DND-41 (cell line): ENCODE results near the gene PRKCA.

ENCODE experiments used
- ATAC-seq: fragments of 200-7000 bp; cut with Tn5 transposase; 3 replicates; pipeline ENCODE4 v1.9.1; 2021; ENCODE audit warnings: low read depth; ENCODE audit not compliant: insufficient read depth
- DNase-seq: peaks from one replicate; pipeline ENCODE4 v3.0.0-alpha.2; 2020
- H2AFZ ChIP-seq: 2 replicates; pipeline ENCODE4 v1.6.0; 2012; ENCODE audit warnings: low read depth, low read length
- H3K27ac ChIP-seq: 2 replicates; pipeline ENCODE4 v1.5.1; 2012; ENCODE audit warnings: low read length, inconsistent platforms
- H3K27me3 ChIP-seq: fragments of 200-600 bp; sonication (generic); 2 replicates; pipeline ENCODE4 v1.6.0; 2012; ENCODE audit warnings: low read length, mild to moderate bottlenecking, inconsistent platforms; ENCODE audit not compliant: insufficient read depth, poor library complexity
- H3K36me3 ChIP-seq: 2 replicates; pipeline ENCODE4 v1.5.1; 2012; ENCODE audit warnings: low read length, inconsistent platforms; ENCODE audit not compliant: insufficient read depth
- H3K4me1 ChIP-seq: 2 replicates; pipeline ENCODE4 v1.5.1; 2012; ENCODE audit warnings: mild to moderate bottlenecking, low read length; ENCODE audit not compliant: insufficient read depth
- H3K4me2 ChIP-seq: 2 replicates; pipeline ENCODE4 v1.6.0; 2012; ENCODE audit warnings: mild to moderate bottlenecking, moderate library complexity, low read length, inconsistent platforms; ENCODE audit not compliant: insufficient read depth
- H3K4me3 ChIP-seq, 2 experiments: fragments of 200-600 bp in 1 of 2; shearing (Covaris generic) in 1 of 2; 2 replicates each; pipeline ENCODE4 v1.5.1; 2012 to 2016; ENCODE audit warnings: inconsistent platforms in 2 of 2, low read length in 2 of 2, mild to moderate bottlenecking in 2 of 2, low read depth in 1 of 2, moderate library complexity in 1 of 2
- H3K79me2 ChIP-seq: 2 replicates; pipeline ENCODE4 v1.6.0; 2012; ENCODE audit warnings: low read length, inconsistent platforms; ENCODE audit not compliant: insufficient read depth
- H3K9ac ChIP-seq: 2 replicates; pipeline ENCODE4 v1.6.0; 2012; ENCODE audit warnings: low read depth, mild to moderate bottlenecking, inconsistent platforms, low read length, moderate library complexity
- H3K9me3 ChIP-seq: 2 replicates; pipeline ENCODE4 v1.5.1; 2012; ENCODE audit warnings: low read length, moderate library complexity, mild to moderate bottlenecking, inconsistent platforms; ENCODE audit not compliant: insufficient read depth, severe bottlenecking
- H4K20me1 ChIP-seq: 2 replicates; pipeline ENCODE4 v1.6.0; 2012; ENCODE audit warnings: low read length; ENCODE audit not compliant: insufficient read depth
- CTCF ChIP-seq: IDR thresholded peaks from 2 replicates; pipeline ENCODE4 v1.5.1; 2012; ENCODE audit warnings: borderline replicate concordance, low read length, moderate library complexity, mild to moderate bottlenecking; ENCODE audit not compliant: poor library complexity, severe bottlenecking; ENCODE audit errors: extremely low read depth
- EZH2 ChIP-seq: IDR thresholded peaks from 3 replicates; pipeline ENCODE4 v1.6.1; 2012; ENCODE audit warnings: borderline replicate concordance, low read depth, mild to moderate bottlenecking, moderate library complexity, low read length, inconsistent platforms; ENCODE audit not compliant: severe bottlenecking

The PRKCA gene

GRCh38 chr17:66537502-66537901 lies 235.1 kb downstream of the PRKCA start:
- peaks cover 25% of the 10 kb centered on the region for H3K79me2 ChIP-seq
- H3K27ac ChIP-seq, result no peak overlapping the region
- no peaks in the 10 kb centered on the region for H3K36me3 ChIP-seq
- no peaks in the 10 kb centered on the region for H4K20me1 ChIP-seq
- H3K27me3 ChIP-seq, result no peaks in the 10 kb centered on the region
- ATAC-seq (no peak), DNase-seq (no peak)
- no peak overlapping the region for H3K4me3 ChIP-seq
- H3K9ac ChIP-seq, result no peak overlapping the region
- no peaks in the 10 kb centered on the region for H3K9me3 ChIP-seq
- TF ChIP-seq CTCF, result no peak
- TF ChIP-seq EZH2, result no peak
- no peak overlapping the region for H3K4me2 ChIP-seq
- H2AFZ ChIP-seq, result no peak overlapping the region
- peaks cover 90% of the 10 kb centered on the region for H3K4me1 ChIP-seq

GRCh38 chr17:66538776-66539175 lies 236.4 kb downstream of the PRKCA start:
- Histone ChIP-seq H3K27me3 (no peaks in the 10 kb centered on the region), H3K36me3 (no peaks in the 10 kb centered on the region), H4K20me1 (no peaks in the 10 kb centered on the region), H3K4me3 (no peak overlapping the region), H3K79me2 (peaks cover 22% of the 10 kb centered on the region), H3K4me1 (peaks cover 96% of the 10 kb centered on the region), H2AFZ (no peak overlapping the region), H3K9ac (no peak overlapping the region), H3K27ac (peak overlapping the region; percentile 30), H3K4me2 (no peak overlapping the region), H3K9me3 (no peaks in the 10 kb centered on the region)
- TF ChIP-seq CTCF (no peak), EZH2 (no peak)
- DNase-seq (no peak), ATAC-seq (no peak)

GRCh38 chr17:66540131-66540781 lies 237.8 kb downstream of the PRKCA start:
- peak overlapping the region; percentile 45 for H3K9ac ChIP-seq
- peak overlapping the region in 1 of 2 experiments; percentile 24; a peak in 1 of 4 replicates for H3K4me3 ChIP-seq
- peak overlapping the region; percentile 54 for H3K4me2 ChIP-seq
- H3K9me3 ChIP-seq, result peaks cover under 1% of the 10 kb centered on the region
- peaks cover 28% of the 10 kb centered on the region for H3K79me2 ChIP-seq
- no peaks in the 10 kb centered on the region for H3K36me3 ChIP-seq
- peaks cover 87% of the 10 kb centered on the region for H3K4me1 ChIP-seq
- H2AFZ ChIP-seq, result no peak overlapping the region; the same call in 1 of the 2 replicates
- H4K20me1 ChIP-seq, result no peaks in the 10 kb centered on the region
- peak; percentile 66 for ATAC-seq
- TF ChIP-seq EZH2, result no peak
- TF ChIP-seq CTCF, result peak; percentile 21
- peak; percentile 81 for DNase-seq
- peak overlapping the region; percentile 87 for H3K27ac ChIP-seq
- H3K27me3 ChIP-seq, result no peaks in the 10 kb centered on the region
